DMS 273 (cell line): ENCODE measurements around the gene STXBP2.
A peak's percentile ranks its signal among the peaks of the same experiment; 100 is the strongest.

Source experiments
- DNase-seq: peaks from one replicate; lab custom pipeline; 2025; ENCODE audit not compliant: unreplicated experiment; lab: John Stamatoyannopoulos, UW

The STXBP2 gene

DNA sequence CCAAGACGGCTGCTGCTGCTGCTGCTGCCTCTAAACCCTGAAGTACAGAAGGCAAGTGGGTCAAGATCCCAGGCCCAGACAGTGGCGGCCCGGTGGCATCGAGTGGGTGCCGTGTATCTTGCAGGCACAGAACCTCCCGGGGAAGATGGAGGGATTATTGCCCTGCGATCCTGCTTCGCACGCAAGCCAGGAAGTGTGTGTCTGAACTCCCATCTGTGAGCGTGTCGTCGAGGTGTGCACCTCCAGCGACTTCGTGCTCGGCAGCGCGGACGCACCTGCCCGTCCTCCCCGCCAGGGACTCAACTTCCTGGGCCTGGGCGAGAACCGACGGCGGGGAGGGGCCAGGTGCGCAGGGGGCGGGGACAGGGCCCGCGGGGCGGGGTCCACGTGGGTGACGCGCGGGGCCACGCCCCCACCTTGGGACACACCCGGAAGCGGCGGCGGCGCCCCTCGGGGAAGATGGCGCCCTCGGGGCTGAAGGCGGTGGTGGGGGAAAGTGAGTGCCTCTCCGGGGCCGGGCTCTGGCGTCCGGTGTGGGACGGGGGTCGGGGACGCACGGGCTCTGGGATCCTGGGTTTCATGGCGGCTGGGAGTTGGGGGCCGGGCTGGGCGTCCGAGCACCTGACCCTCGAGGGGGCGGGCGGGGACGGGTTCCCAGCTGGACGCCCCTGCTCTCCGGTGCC is at the start of gene STXBP2:
TSS of gene STXBP2 (plus strand) at position 420 of the 683 bp plus-strand sequence. CDS start at position 460, 40 bp downstream.
- peak; percentile 56 for DNase-seq

DNA sequence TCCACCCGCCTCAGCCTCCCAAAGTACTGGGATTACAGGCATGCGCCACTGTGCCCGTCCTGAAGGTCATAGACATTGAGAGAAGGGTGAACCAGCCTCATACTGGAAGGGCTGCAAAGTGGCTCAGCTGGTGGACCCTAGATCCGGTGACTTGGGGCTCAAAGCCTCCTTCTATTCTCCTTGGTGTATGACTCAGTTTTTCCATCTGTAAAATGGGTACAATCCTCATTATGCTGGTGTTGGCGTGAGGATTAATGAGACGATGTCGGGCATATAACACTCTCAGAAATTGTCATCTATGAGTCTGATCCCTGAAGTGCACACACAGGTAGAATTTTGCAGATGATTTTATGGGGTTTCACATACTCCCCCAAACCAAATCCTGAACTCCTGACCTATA is 47.1 kb upstream of the STXBP2 start:
- DNase-seq, result no peak

GRCh38 chr19:7590256-7590655 is 46.7 kb upstream of the STXBP2 start:
- no peak for DNase-seq

DNA sequence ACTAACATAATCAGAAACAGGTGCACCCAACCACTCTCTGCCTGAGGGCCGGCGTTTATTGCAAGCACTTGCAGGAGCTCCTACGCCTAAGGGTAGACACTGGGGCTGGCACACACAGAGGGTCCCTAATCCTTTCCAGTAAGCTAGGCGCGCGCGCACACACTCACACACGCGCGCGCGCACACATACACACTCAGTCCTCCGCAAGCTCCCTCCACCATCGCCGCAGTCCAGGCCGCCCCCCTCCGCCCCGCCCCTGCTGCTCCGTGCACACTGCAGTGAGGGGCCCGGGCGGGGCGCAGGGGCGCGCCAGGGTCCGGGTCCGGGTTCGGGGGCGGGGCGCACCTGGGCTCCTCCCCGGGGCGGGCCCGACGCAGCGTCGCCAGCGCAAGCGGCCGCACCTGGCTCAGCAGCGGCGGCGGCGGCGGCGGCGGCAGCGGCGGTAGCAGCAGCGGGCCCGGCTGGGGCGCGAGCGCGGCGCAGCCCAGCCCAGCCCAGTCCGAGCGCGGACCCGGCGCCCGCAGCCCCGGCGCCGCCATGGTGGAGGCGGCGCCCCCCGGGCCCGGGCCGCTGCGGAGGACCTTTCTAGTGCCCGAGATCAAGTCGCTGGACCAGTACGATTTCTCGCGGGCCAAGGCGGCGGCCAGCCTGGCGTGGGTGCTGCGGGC is 41.3 kb upstream of the STXBP2 start, which contains the start of gene CAMSAP3:
TSS of gene CAMSAP3 (plus strand) at position 398 of the 668 bp plus-strand sequence. CDS start at position 538, 140 bp downstream.
- DNase-seq, result peak; percentile 81

DNA sequence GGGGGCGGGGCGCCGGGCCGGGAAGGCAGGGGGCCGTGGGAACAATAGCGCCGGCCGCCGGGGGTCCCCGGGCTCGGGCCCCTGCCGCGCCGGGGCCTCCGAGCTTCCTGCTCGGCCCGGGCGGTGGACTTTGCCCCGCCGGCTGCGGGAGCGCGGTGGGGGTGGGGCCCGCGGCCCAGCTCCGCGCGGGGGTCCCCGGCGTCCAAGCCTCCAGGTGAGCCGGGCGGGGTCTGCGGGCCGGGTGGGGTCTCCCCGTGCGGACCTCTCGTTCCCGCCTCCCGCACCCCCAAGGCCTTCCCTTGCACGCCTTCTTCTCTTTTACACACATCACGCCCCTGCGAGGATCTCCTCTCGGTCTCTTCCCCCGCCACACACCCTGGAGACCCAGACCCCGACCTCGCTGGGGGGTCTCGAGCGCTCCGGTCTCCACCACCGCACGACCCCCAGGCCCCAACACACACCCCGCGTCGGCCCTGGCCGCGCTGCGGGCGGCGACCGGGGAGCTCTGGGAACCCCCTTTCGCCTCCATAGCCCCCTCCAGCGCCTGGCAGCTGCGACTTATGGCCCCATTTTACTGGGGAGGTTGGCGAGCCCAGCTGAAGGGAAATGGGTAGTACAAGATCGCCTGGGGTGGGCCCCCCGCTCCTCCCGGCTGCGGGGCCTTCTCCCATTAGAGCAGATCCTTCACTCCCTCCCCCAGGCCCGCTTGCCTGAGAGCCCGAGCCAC is 40.5 kb upstream of the STXBP2 start:
- DNase-seq, result peak; percentile 33

DNA sequence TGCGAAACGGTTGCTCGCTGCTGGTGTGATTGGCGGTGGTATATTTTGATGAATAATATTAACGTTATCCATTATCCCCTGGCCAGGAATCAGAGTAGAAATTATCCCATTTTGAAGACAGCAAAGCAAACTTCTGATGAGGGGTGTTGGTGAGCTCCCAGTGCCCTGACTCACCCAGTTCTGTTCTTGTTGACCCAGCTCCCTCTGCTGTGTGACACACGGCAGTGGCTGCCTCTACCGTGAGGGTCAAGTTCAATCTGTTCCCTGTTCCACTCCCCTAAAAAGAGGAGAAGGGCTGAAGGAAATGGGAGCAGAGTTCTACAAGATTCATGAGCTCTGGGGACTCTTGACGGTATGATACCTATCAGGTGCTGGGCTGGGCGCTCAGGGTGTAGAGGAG is 39.2 kb upstream of the STXBP2 start:
- DNase-seq, result no peak

GRCh38 chr19:7598180-7598579 is 38.7 kb upstream of the STXBP2 start:
- DNase-seq, result no peak

- DNase-seq, result no peak
Measured at GRCh38 chr19:7600721-7601120, 36.2 kb upstream of the STXBP2 start.

DNA sequence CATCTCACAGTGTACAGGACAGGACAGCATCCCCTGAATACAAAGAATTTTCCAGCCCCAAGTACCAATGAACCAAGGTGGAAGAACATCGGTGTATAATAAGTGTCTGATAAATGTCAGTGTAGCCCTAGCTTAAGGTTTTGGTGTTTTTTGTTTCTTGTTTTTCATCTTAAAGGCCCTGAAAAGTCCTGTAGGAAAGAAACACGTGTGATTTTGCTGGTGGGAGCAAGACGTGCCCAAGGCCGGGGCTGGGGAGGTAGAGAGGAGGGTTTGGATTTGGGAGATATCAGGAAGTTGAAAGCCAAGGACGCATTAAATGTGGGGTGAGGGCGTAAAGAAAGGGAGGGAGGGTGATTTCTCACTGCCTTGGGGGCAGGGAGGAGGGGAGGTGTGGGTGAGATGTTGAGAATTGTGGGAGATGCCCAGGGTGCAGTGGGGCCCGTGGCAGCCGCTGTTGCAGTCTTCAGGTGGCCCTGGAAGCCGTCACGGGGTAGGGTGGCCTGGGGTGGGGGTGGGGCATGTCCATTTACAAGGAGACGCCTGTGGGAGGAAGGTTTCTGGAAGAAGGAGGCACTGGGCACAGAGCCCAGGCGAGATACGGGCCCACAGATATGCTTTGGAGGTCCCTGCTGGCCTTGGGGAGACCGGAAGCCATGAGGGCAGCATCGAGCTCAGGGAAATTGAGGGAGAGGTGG is 34.5 kb upstream of the STXBP2 start:
- no peak for DNase-seq

- DNase-seq, result no peak
Measured at GRCh38 chr19:7602935-7603497, 33.9 kb upstream of the STXBP2 start.

DNA sequence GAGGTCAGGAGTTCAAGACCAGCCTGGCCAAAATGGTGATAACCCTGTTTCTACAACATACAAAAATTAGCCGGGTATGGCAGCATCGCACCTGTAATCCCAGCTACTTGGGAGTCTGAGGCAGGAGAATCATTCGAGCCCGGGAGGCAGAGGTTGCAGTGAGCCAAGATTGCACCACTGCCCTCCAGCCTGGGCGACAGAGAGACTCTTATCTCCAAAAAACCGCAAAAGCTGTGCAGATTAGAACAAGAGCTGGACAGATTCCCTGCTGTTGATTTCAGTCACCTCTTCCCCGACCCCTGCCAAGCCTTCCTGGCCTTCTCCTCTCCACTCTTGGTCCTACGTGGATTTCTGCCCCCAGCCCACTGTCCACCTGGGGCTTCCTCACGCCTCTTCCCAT is 33.0 kb upstream of the STXBP2 start:
- no peak for DNase-seq

- peak; percentile 59 for DNase-seq
Measured at GRCh38 chr19:7605490-7606222, 31.3 kb upstream of the STXBP2 start.

- DNase-seq, result no peak
Measured at GRCh38 chr19:7606289-7606688, 30.6 kb upstream of the STXBP2 start.

GRCh38 chr19:7607212-7607873 is 29.6 kb upstream of the STXBP2 start:
- DNase-seq, result no peak

GRCh38 chr19:7607874-7608560 is 28.9 kb upstream of the STXBP2 start:
- DNase-seq, result no peak

GRCh38 chr19:7610491-7611240 is 26.2 kb upstream of the STXBP2 start:
- DNase-seq, result no peak

- DNase-seq, result no peak
Measured at GRCh38 chr19:7611541-7612279, 25.2 kb upstream of the STXBP2 start.
